GM10266 (cell line): Measurements from ENCODE around the gene TBC1D8.

Experiments used
- DNase-seq: peaks from one replicate; pipeline ENCODE4 v3.0.0; 2012; ENCODE audit errors: extremely low spot score
- TF ChIP-seq, protein P1 (sequence below): IDR thresholded peaks from 2 replicates; pipeline ENCODE4 v1.5.1; 2012; ENCODE audit warnings: mild to moderate bottlenecking, low read depth; ENCODE audit not compliant: control insufficient read depth, insufficient read depth; ENCODE audit errors: missing control alignments

The TBC1D8 gene

DNA sequence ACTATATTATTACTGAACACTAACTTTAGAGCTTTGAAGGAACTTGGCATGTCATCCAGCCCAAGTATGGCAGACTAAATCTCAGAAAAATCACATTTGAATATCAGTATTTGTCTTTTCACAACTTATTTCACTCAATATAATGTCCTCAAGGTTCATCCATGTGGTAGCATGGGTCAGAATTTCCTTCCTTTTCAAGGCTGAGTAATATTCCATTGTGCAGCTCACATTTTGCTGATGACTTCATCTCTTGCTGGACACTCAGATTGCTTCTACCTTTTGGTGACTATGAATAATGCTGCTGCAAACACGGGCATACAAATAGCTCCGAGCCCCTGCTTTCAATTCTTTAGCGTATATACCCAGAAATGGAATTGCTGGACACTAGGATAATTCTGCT, 102.4 kb downstream of the TBC1D8 start:
- DNase-seq, result no peak
- TF ChIP-seq, protein P1, sequence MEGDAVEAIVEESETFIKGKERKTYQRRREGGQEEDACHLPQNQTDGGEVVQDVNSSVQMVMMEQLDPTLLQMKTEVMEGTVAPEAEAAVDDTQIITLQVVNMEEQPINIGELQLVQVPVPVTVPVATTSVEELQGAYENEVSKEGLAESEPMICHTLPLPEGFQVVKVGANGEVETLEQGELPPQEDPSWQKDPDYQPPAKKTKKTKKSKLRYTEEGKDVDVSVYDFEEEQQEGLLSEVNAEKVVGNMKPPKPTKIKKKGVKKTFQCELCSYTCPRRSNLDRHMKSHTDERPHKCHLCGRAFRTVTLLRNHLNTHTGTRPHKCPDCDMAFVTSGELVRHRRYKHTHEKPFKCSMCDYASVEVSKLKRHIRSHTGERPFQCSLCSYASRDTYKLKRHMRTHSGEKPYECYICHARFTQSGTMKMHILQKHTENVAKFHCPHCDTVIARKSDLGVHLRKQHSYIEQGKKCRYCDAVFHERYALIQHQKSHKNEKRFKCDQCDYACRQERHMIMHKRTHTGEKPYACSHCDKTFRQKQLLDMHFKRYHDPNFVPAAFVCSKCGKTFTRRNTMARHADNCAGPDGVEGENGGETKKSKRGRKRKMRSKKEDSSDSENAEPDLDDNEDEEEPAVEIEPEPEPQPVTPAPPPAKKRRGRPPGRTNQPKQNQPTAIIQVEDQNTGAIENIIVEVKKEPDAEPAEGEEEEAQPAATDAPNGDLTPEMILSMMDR, result no peak

DNA sequence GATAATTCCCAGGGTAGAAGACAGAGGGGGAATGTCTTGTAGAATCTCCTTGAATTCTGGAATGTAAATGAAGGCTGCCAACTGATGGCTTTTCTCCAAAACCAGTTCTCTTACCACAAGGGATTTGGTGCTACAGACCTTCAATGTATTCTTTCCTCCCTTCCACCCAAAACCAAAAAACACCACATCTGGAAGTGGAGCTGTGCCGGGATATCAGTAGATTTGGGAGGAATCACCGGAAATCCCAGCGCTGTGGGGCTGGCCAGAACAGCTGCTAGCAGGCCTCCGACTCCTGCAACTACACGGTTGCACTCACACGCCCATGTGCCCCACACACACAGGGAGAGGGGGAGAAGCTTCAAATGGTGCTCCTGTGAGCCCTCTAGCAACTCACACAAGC, 103.4 kb downstream of the TBC1D8 start:
- no peak for DNase-seq
- TF ChIP-seq, protein P1, result no peak

DNA sequence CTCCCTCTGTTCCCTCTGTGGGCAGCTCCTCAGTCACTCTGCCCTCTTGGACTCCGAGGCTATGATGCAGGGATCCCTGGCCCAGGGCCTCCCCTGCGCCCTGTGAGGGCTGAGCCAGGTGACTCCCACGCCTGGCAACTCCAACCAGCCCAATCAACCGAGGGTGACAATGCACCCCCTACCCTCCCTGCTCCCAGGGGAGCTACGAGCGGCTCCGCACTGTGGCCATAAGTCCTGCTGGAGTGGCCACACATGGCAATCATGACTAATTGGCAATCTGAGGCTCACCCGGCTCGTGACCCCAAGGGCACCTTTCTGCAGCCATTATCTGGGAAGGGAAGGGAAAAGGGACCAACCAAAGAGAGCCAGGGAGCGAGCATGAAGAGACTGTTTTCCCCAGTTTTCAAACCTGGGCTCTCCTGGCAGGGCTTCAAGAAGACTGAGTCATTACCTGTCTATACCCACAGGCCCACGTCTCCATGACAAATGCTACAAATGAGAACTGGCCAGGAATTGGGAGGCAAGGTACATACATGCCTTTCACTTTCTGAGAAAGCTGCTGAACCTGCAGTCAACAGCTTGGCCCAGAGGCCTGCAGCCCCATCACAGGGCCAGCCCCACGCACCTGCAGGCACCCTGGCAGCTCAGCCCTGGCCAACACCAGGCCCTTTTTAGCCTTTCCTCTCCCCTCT, 104.0 kb downstream of the TBC1D8 start:
- no peak for DNase-seq
- TF ChIP-seq, protein P1, result no peak

DNA sequence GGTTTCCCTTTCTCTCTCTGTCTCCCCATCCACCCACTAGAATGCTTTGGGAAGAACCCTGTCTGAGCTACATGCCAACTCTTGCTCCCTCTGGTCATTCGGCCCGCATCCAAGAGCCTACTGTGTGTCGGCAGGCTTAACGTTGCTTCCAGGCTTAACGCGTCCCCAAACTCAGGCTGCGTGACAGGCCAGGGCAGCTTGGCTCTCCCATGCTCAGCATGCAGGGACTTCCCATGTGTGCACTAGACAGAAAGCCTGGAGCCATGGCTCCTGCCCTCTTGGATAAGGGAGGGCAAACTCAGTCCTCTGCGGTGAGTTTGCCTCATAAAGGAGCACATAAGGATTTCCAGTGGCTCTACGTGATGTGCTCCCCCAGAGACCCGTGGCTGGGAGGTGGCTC, 105.9 kb downstream of the TBC1D8 start:
- DNase-seq, result no peak
- TF ChIP-seq, protein P1, result no peak

DNA sequence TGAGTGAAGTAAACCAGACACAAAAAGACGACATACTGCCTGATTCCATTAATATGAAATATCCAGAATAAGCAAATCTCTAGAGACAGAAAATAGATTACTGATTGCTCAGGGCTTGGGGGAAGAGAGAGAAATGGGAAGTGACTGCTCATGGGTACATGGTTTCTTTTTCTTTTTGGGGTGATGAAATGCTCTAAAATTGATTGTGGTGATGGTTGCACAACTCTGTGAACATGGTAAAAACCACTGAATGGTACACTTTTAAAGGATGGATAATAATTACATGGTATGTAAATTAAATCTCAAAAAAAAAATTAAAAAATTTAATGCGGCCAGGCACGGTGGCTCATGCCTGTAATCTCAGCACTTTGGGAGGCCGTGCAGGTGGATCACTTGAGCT, 109.8 kb downstream of the TBC1D8 start:
- TF ChIP-seq, protein P1, result no peak
- no peak for DNase-seq

DNA sequence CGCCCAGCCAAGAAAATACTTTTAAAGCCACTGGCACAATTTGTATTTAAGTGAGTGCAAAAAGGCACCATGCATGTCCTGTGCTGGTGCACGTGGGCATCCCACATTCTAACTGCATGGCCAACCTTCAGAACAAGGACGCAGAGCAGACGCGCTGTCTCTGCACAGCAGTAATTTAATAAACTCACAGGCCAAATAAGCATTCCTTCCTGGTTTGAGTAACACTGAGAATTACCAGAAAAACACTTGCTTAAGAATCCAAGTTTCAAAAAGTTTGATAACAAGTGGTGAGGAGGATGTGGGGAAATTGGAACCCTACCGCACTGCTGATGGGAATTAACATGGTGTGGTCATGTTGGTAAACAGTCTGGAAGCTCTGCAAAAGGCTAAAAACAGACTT, 110.4 kb downstream of the TBC1D8 start:
- TF ChIP-seq, protein P1, result no peak
- DNase-seq, result no peak

DNA sequence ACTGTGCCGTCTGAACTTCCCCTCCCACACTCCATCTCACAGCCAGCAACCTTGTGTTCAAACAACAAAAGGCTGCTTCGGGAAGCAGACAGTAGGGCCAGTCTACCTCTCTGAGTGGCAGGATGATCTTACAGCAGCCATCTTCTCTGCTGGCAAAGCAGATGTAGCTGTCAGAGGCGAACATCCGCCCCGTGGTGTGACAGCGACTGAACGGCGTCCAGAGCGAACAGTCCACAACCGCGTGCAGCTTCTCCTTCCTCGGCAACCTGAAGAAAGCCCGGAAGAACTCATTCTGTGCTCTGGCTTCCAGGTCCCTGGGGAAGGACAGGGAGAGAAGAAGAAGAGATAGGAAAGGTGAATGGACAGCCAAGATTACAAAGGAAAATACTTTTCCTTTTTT, 111.1 kb downstream of the TBC1D8 start:
- TF ChIP-seq, protein P1, result no peak
- DNase-seq, result no peak
